Skin of body (tissue), 3 donors: Measurements from ENCODE around the gene HSF4. TPM values are rescaled to one million over a fixed set of nuclear protein-coding genes. Genes with fewer than 3 reads are reported as not detected.
A peak's percentile ranks its signal among the peaks of the same experiment; 100 is the strongest.

Experiments
- DNase-seq: peaks from one replicate; lab custom pipeline; 2025; lab: John Stamatoyannopoulos, UW
- small RNA-seq: library from RNA; depleted of rRNA; stranded (forward); fragments of <200 nt; gene quantifications from one replicate; pipeline ENCODE3, GENCODE V24; 2014; ENCODE audit warnings: low replicate concordance
- total RNA-seq: library from RNA; depleted of rRNA; stranded (reverse); fragments of >200 nt; gene quantifications from one replicate; pipeline ENCODE4 v1.2.3, GENCODE V29; 2014

HSF4 gene
- total RNA-seq, 1 donor from 2014 or later, result 14.3 TPM

GRCh38 chr16:67216612-67217490, 52.3 kb downstream of the HSF4 start:
- no peak for DNase-seq

Small RNA genes lying within 50 kb of the gene (small RNA-seq; reads per million reads assigned to genes)
- gene MIR328, result 6.7 reads per million, percentile 91 among the genes with 10 or more reads in this experiment

Other genes with a start within 250 kb of the HSF4 start
- gene CDH16, start 245.9 kb upstream of the HSF4 start, total RNA-seq, result not detected
- gene RRAD, start 239.2 kb upstream of the HSF4 start, total RNA-seq, result 2.8 TPM
- 39.0 TPM for gene CIAO2B, start 230.3 kb upstream of the HSF4 start, total RNA-seq
- 18.7 TPM for gene CES2, start 229.2 kb upstream of the HSF4 start, total RNA-seq
- not detected for gene CES3, start 203.5 kb upstream of the HSF4 start, total RNA-seq
- gene CES4A, start 176.2 kb upstream of the HSF4 start, total RNA-seq, result 7.9 TPM
- gene CBFB, start 135.6 kb upstream of the HSF4 start, total RNA-seq, result 51.0 TPM
- 21.2 TPM for gene PHAF1, start 54.8 kb upstream of the HSF4 start, total RNA-seq
- 14.8 TPM for gene B3GNT9, start 13.7 kb upstream of the HSF4 start, total RNA-seq
- 5.8 TPM for gene TRADD, start 4.8 kb upstream of the HSF4 start, total RNA-seq
- gene FBXL8, start 4.8 kb upstream of the HSF4 start, total RNA-seq, result 4.5 TPM
- gene NOL3, start 5.8 kb downstream of the HSF4 start, total RNA-seq, result 14.3 TPM
- gene MATCAP1, start 19.2 kb downstream of the HSF4 start, total RNA-seq, result 13.9 TPM
- 1.7 TPM for gene EXOC3L1, start 25.4 kb downstream of the HSF4 start, total RNA-seq
- 23.5 TPM for gene E2F4, start 27.4 kb downstream of the HSF4 start, total RNA-seq
- gene ELMO3, start 34.4 kb downstream of the HSF4 start, total RNA-seq, result 4.0 TPM
- 22.0 TPM for gene TMEM208, start 62.4 kb downstream of the HSF4 start, total RNA-seq
- gene FHOD1, start 82.7 kb downstream of the HSF4 start, total RNA-seq, result 8.0 TPM
- 0.79 TPM for gene SLC9A5, start 84.2 kb downstream of the HSF4 start, total RNA-seq
- 16.1 TPM for gene PLEKHG4, start 114.8 kb downstream of the HSF4 start, total RNA-seq
- gene KCTD19, start 162.0 kb downstream of the HSF4 start, total RNA-seq, result 0.20 TPM
- gene LRRC36, start 162.1 kb downstream of the HSF4 start, total RNA-seq, result 0.20 TPM
- gene TPPP3, start 228.8 kb downstream of the HSF4 start, total RNA-seq, result 22.6 TPM